Right atrium auricular region (tissue), 2 donors: ENCODE measurements around the gene LIMCH1. TPM values are rescaled to one million over a fixed set of nuclear protein-coding genes. Genes with fewer than 3 reads are reported as not detected.

ENCODE experiments used
- DNase-seq: peaks from one replicate; pipeline ENCODE4 v3.0.0-alpha.2; 2019; ENCODE audit warnings: low spot score
- H3K27ac ChIP-seq, 2 donors: fragments of 200-600 bp; sonication (generic); 1 replicate in 1 of 2; 2 replicates in 1 of 2; pipeline ENCODE4 v1.5.1; 2016 to 2019
- H3K27me3 ChIP-seq, 2 donors: fragments of 200-600 bp; sonication (generic); one replicate each; pipeline versions ENCODE4 v1.5.1 to v1.6.0; 2017 to 2019
- H3K36me3 ChIP-seq: fragments of 200-600 bp; sonication (generic); one replicate; pipeline ENCODE4 v1.5.1; 2016
- H3K4me1 ChIP-seq, 2 donors: fragments of 200-600 bp; sonication (generic); one replicate each; pipeline versions ENCODE4 v1.5.1 to v1.6.0; 2017 to 2019
- H3K4me3 ChIP-seq, 2 donors: fragments of 200-600 bp; sonication (generic); 1 replicate in 1 of 2; 2 replicates in 1 of 2; pipeline ENCODE4 v1.5.1; 2017 to 2019; ENCODE audit warnings: mild to moderate bottlenecking in 1 of 2, moderate library complexity in 1 of 2
- H3K9me3 ChIP-seq, 2 donors: fragments of 200-600 bp; sonication (generic); one replicate each; pipeline ENCODE4 v1.5.1; 2019
- CTCF ChIP-seq, 2 donors: fragments of 200-600 bp; sonication (generic); IDR thresholded peaks; one replicate each; pipeline ENCODE4 v1.5.1; 2019; ENCODE audit warnings: antibody characterized with exemption in 2 of 2
- total RNA-seq, 2 donors: library from RNA; depleted of rRNA; stranded (reverse); fragments of >200 nt; gene quantifications; one replicate each; pipeline ENCODE4 v1.1.0, GENCODE V29; 2016

The LIMCH1 gene
- total RNA-seq, 2 donors from 2014 or later: 76.1 to 101 TPM

GRCh38 chr4:41656106-41656505, 118.1 kb downstream of the LIMCH1 start:
- no peak for DNase-seq
- Histone ChIP-seq H3K27ac (peak overlapping the region; percentile 56 to 65), H3K9me3 (no peaks in the 10 kb centered on the region), H3K4me1 (peaks cover 0 to 17% of the 10 kb centered on the region in 2 donors), H3K36me3 (peaks cover 25% of the 10 kb centered on the region), H3K4me3 (no peak overlapping the region), H3K27me3 (no peaks in the 10 kb centered on the region)
- no peak for TF ChIP-seq CTCF (IDR thresholded peaks at IDR 0.05)

GRCh38 chr4:41656572-41657520, 118.9 kb downstream of the LIMCH1 start:
- DNase-seq: no peak
- Histone ChIP-seq H3K4me3 (no peak overlapping the region), H3K27ac (peak overlapping the region; percentile 56 to 65), H3K4me1 (peaks cover 0 to 17% of the 10 kb centered on the region in 2 donors), H3K36me3 (peaks cover 20% of the 10 kb centered on the region), H3K27me3 (no peaks in the 10 kb centered on the region), H3K9me3 (no peaks in the 10 kb centered on the region)
- no peak for TF ChIP-seq CTCF (IDR thresholded peaks at IDR 0.05)

- TF ChIP-seq CTCF (IDR thresholded peaks at IDR 0.05): no peak
- no peaks in the 10 kb centered on the region for H3K27me3 ChIP-seq
- H3K4me3 ChIP-seq: no peak overlapping the region
- H3K27ac ChIP-seq: no peak overlapping the region
- no peaks in the 10 kb centered on the region for H3K9me3 ChIP-seq
- peaks cover 0 to 17% of the 10 kb centered on the region in 2 donors for H3K4me1 ChIP-seq
- no peak for DNase-seq
- H3K36me3 ChIP-seq: peaks cover 13% of the 10 kb centered on the region
Observed at GRCh38 chr4:41657561-41657960, 119.6 kb downstream of the LIMCH1 start.

- H3K36me3 ChIP-seq: peaks cover 12% of the 10 kb centered on the region
- no peak overlapping the region for H3K4me3 ChIP-seq
- no peak for TF ChIP-seq CTCF (IDR thresholded peaks at IDR 0.05)
- no peaks in the 10 kb centered on the region for H3K27me3 ChIP-seq
- no peaks in the 10 kb centered on the region for H3K9me3 ChIP-seq
- H3K4me1 ChIP-seq: peaks cover 0 to 17% of the 10 kb centered on the region in 2 donors
- no peak for DNase-seq
- no peak overlapping the region for H3K27ac ChIP-seq
Observed at GRCh38 chr4:41658163-41658562, 120.2 kb downstream of the LIMCH1 start.

GRCh38 chr4:41660352-41660751, 122.4 kb downstream of the LIMCH1 start:
- no peak for DNase-seq
- H3K27me3 ChIP-seq: no peaks in the 10 kb centered on the region
- H3K36me3 ChIP-seq: peaks cover 20% of the 10 kb centered on the region
- no peak for TF ChIP-seq CTCF (IDR thresholded peaks at IDR 0.05)
- no peaks in the 10 kb centered on the region for H3K9me3 ChIP-seq
- H3K27ac ChIP-seq: no peak overlapping the region
- no peak overlapping the region for H3K4me3 ChIP-seq
- H3K4me1 ChIP-seq: peaks cover 0 to 17% of the 10 kb centered on the region in 2 donors
